Smooth muscle cell (in vitro differentiated cells): ENCODE data around the gene MTHFR. TPM values are rescaled to one million over a fixed set of nuclear protein-coding genes. Genes with fewer than 3 reads are reported as not detected.

Source experiments
- DNase-seq: peaks from one replicate; lab custom pipeline; 2025; ENCODE audit not compliant: unreplicated experiment; lab: John Stamatoyannopoulos, UW
- H2AFZ ChIP-seq: fragments of 200-600 bp; sonication (generic); 2 replicates; pipeline ENCODE4 v1.6.0; 2016; ENCODE audit warnings: antibody characterized with exemption, low read depth, mild to moderate bottlenecking
- H3F3A ChIP-seq: fragments of 200-600 bp; sonication (generic); 2 replicates; pipeline ENCODE4 v1.6.0; 2017; ENCODE audit warnings: antibody characterized with exemption, low read depth
- H3K27ac ChIP-seq: fragments of 200-600 bp; sonication (generic); 2 replicates; pipeline ENCODE4 v1.5.1; 2016; ENCODE audit warnings: low read depth, mild to moderate bottlenecking
- H3K27me3 ChIP-seq: fragments of 200-600 bp; sonication (generic); 2 replicates; pipeline ENCODE4 v1.6.1; 2016; ENCODE audit warnings: low read depth, mild to moderate bottlenecking
- H3K36me3 ChIP-seq: fragments of 200-600 bp; sonication (generic); 2 replicates; pipeline ENCODE4 v1.5.1; 2016; ENCODE audit warnings: low read depth
- H3K4me1 ChIP-seq: fragments of 200-600 bp; sonication (generic); 2 replicates; pipeline ENCODE4 v1.5.1; 2016; ENCODE audit warnings: low read depth
- H3K4me2 ChIP-seq: fragments of 200-600 bp; sonication (generic); 2 replicates; pipeline ENCODE4 v1.6.0; 2016; ENCODE audit warnings: mild to moderate bottlenecking
- H3K4me3 ChIP-seq: fragments of 200-600 bp; sonication (generic); 2 replicates; pipeline ENCODE4 v1.5.1; 2016; ENCODE audit warnings: mild to moderate bottlenecking
- H3K79me2 ChIP-seq: fragments of 200-600 bp; sonication (generic); 2 replicates; pipeline ENCODE4 v1.6.0; 2016; ENCODE audit warnings: low read depth, mild to moderate bottlenecking
- H3K9ac ChIP-seq: fragments of 200-600 bp; sonication (generic); 2 replicates; pipeline ENCODE4 v1.6.0; 2016; ENCODE audit warnings: low read depth
- H3K9me3 ChIP-seq: fragments of 200-600 bp; sonication (generic); replicated peaks from 2 replicates; pipeline ENCODE4 v1.5.1; 2016; ENCODE audit warnings: low read depth
- H4K20me1 ChIP-seq: fragments of 200-600 bp; sonication (generic); 2 replicates; pipeline ENCODE4 v1.6.0; 2016; ENCODE audit warnings: low read depth
- CTCF ChIP-seq: fragments of 200-600 bp; sonication (generic); IDR thresholded peaks from 2 replicates; pipeline ENCODE4 v1.5.1; 2017; ENCODE audit warnings: borderline replicate concordance, mild to moderate bottlenecking, antibody characterized with exemption; ENCODE audit not compliant: insufficient read depth, poor library complexity, severe bottlenecking
- WGBS: methylation state at CpG from one replicate; pipeline ENCODE4 v1.1.7; 2016; ENCODE audit warnings: low lambda C conversion rate; 5-methylcytosine and 5-hydroxymethylcytosine counted together
- polyA plus RNA-seq: library from polyadenylated mRNA; unstranded; fragments of >200 nt; fragmentation: Nextera tagmentation; extraction: Ambion mirVana; gene quantifications from 2 replicates; pipeline ENCODE4 v1.2.1, GENCODE V29; 2016
- total RNA-seq: library from RNA; depleted of rRNA; stranded (reverse); fragments of >200 nt; gene quantifications from 2 replicates; pipeline ENCODE4 v1.2.3, GENCODE V29; 2014

MTHFR gene
- total and polyA plus RNA-seq, 2 experiments from 2014 or later = 6.1 to 15.2 TPM

- Histone ChIP-seq H4K20me1 (no peaks in the 10 kb centered on the region), H3K79me2 (no peaks in the 10 kb centered on the region), H3K27ac (no peak overlapping the region), H3K4me1 (peaks cover 15% of the 10 kb centered on the region), H3K4me2 (no peak overlapping the region), H3K36me3 (no peaks in the 10 kb centered on the region), H3K9me3 (no peaks in the 10 kb centered on the region), H3K4me3 (no peak overlapping the region), H2AFZ (no peak overlapping the region), H3K27me3 (no peaks in the 10 kb centered on the region), H3F3A (peaks cover 3% of the 10 kb centered on the region), H3K9ac (no peak overlapping the region)
- no peak for DNase-seq
- 96% methylated on average over 5 of the region's 5 CpGs for WGBS
- TF ChIP-seq CTCF = no peak
Measured at GRCh38 chr1:11799099-11799498, 6.7 kb downstream of the MTHFR start.

- no peak overlapping the region for H3K4me2 ChIP-seq
- no peaks in the 10 kb centered on the region for H3K9me3 ChIP-seq
- no peak overlapping the region for H2AFZ ChIP-seq
- H3K27ac ChIP-seq = no peak overlapping the region
- no peak for DNase-seq
- no peaks in the 10 kb centered on the region for H4K20me1 ChIP-seq
- H3F3A ChIP-seq = no peaks in the 10 kb centered on the region
- no peaks in the 10 kb centered on the region for H3K36me3 ChIP-seq
- no peaks in the 10 kb centered on the region for H3K27me3 ChIP-seq
- H3K4me1 ChIP-seq = peaks cover 9% of the 10 kb centered on the region
- no peak overlapping the region for H3K4me3 ChIP-seq
- H3K9ac ChIP-seq = no peak overlapping the region
- 92% methylated on average over 6 of the region's 6 CpGs for WGBS
- TF ChIP-seq CTCF = no peak
- H3K79me2 ChIP-seq = no peaks in the 10 kb centered on the region
Measured at GRCh38 chr1:11797525-11798216, 8.1 kb downstream of the MTHFR start.

GRCh38 chr1:11796036-11796828, 9.5 kb downstream of the MTHFR start:
- H3K27me3 ChIP-seq = no peaks in the 10 kb centered on the region
- 94% methylated on average over 15 of the region's 15 CpGs for WGBS
- H2AFZ ChIP-seq = no peak overlapping the region
- TF ChIP-seq CTCF = no peak
- no peaks in the 10 kb centered on the region for H3K79me2 ChIP-seq
- H3K36me3 ChIP-seq = no peaks in the 10 kb centered on the region
- no peaks in the 10 kb centered on the region for H4K20me1 ChIP-seq
- DNase-seq = no peak
- H3K27ac ChIP-seq = no peak overlapping the region
- no peak overlapping the region for H3K4me2 ChIP-seq
- no peaks in the 10 kb centered on the region for H3F3A ChIP-seq
- no peak overlapping the region for H3K9ac ChIP-seq
- H3K4me3 ChIP-seq = no peak overlapping the region
- H3K9me3 ChIP-seq = no peaks in the 10 kb centered on the region
- peaks cover 2% of the 10 kb centered on the region for H3K4me1 ChIP-seq
